ENCODE measurements around the gene RTL10.

RTL10 gene

GRCh38 chr22:19854778-19855503 is at the start of gene RTL10, which contains the start of gene GNB1L (continued):
- TF ChIP-seq REST (tag by site-specific recombination; IDR thresholded peaks at IDR 0.05) (no peak), PRDM1 (tag by site-specific recombination; IDR thresholded peaks at IDR 0.05) (no peak), SCRT2 (tag by site-specific recombination; IDR thresholded peaks at IDR 0.05) (no peak), PBX3 (CRISPR knock-in tag; IDR thresholded peaks at IDR 0.05) (peak; percentile 45), ZFP3 (tag by site-specific recombination; IDR thresholded peaks at IDR 0.05; ENCODE audit: low read depth) (no peak), ZNF23 (tag by site-specific recombination; IDR thresholded peaks at IDR 0.05; ENCODE audit: borderline replicate concordance) (no peak), ZNF513 (tag by site-specific recombination; IDR thresholded peaks at IDR 0.05) (no peak), ZNF610 (tag by site-specific recombination; IDR thresholded peaks at IDR 0.05; ENCODE audit: borderline replicate concordance) (peak; percentile 71; the same call in 1 of the 2 replicates), IKZF3 (tag by site-specific recombination; IDR thresholded peaks at IDR 0.05) (peak; percentile 91), ZNF560 (tag by site-specific recombination; IDR thresholded peaks at IDR 0.05; ENCODE audit: borderline replicate concordance) (no peak), ZBTB6 (tag by site-specific recombination; IDR thresholded peaks at IDR 0.05) (no peak), EGR2 (tag by site-specific recombination; IDR thresholded peaks at IDR 0.05; ENCODE audit: low read depth) (no peak; the same call in 1 of the 2 replicates), KLF17 (tag by site-specific recombination; IDR thresholded peaks at IDR 0.05) (peak; percentile 67; the same call in 1 of the 2 replicates), ZNF639 (tag by site-specific recombination; IDR thresholded peaks at IDR 0.05) (no peak), ZNF501 (tag by site-specific recombination; IDR thresholded peaks at IDR 0.05) (peak; percentile 82), KLF10 (tag by site-specific recombination; IDR thresholded peaks at IDR 0.05) (peak; percentile 64; the same call in 1 of the 2 replicates), ZNF660 (tag by site-specific recombination; IDR thresholded peaks at IDR 0.05) (peak; percentile 15; the same call in 1 of the 2 replicates), ZFP37 (tag by site-specific recombination; IDR thresholded peaks at IDR 0.05) (peak; percentile 65; the same call in 1 of the 2 replicates), ZNF302 (tag by site-specific recombination; IDR thresholded peaks at IDR 0.05; ENCODE audit: low read depth) (no peak), ZNF169 (tag by site-specific recombination; IDR thresholded peaks at IDR 0.05) (0 out of 2 replicates have a peak, but pooled peaks have one; percentile 31), KLF9 (tag by site-specific recombination; IDR thresholded peaks at IDR 0.05; ENCODE audit: low read depth) (peak; percentile 98), YY1 (tag by site-specific recombination; IDR thresholded peaks at IDR 0.05) (peak; percentile 40; the same call in 1 of the 2 replicates), ZNF785 (tag by site-specific recombination; IDR thresholded peaks at IDR 0.05) (peak; percentile 80; the same call in 1 of the 2 replicates), ZNF211 (tag by site-specific recombination; IDR thresholded peaks at IDR 0.05; ENCODE audit: low read depth) (no peak), SP2 (tag by site-specific recombination; IDR thresholded peaks at IDR 0.05) (peak; percentile 58; the same call in 1 of the 2 replicates), ZNF24 (tag by site-specific recombination; IDR thresholded peaks at IDR 0.05) (peak; percentile 29; the same call in 1 of the 2 replicates), SCRT1 (tag by site-specific recombination; IDR thresholded peaks at IDR 0.05; ENCODE audit: borderline replicate concordance) (no peak), ZNF114 (tag by site-specific recombination; IDR thresholded peaks at IDR 0.05) (no peak), ZNF133 (tag by site-specific recombination; IDR thresholded peaks at IDR 0.05) (no peak), OSR2 (tag by site-specific recombination; IDR thresholded peaks at IDR 0.05) (0 out of 2 replicates have a peak, but pooled peaks have one; percentile 31), SETDB1 (IDR thresholded peaks at IDR 0.05; ENCODE audit: insufficient read length, low read length) (no peak)
